ENCODE measurements around the gene SDR42E2. TPM values are rescaled to one million over a fixed set of nuclear protein-coding genes. Genes with fewer than 3 reads are reported as not detected.

Gene SDR42E2
- polyA plus RNA-seq, 3 donors: 0.16 to 0.23 TPM; not detected in 1

- H3K4me1 ChIP-seq (ENCODE audit: control insufficient read depth in 1 of 2, insufficient read depth in 2 of 2, low read length in 2 of 2): no peaks in the 10 kb centered on the region
- no peak for DNase-seq
- no peak overlapping the region for H3K27ac ChIP-seq (ENCODE audit: low read depth in 1 of 2, low read length in 2 of 2)
- no peaks in the 10 kb centered on the region for H3K36me3 Mint-ChIP-seq
- H3K4me3 Mint-ChIP-seq: no peak overlapping the region
- H3K9me3 Mint-ChIP-seq: no peaks in the 10 kb centered on the region
- no peaks in the 10 kb centered on the region for H3K9me3 ChIP-seq (replicated peaks in 1 of 2; ENCODE audit: control insufficient read depth in 1 of 2, insufficient read depth in 1 of 2, low read length in 2 of 2)
- no peaks in the 10 kb centered on the region for H3K36me3 ChIP-seq (replicated peaks in 1 of 2; ENCODE audit: control insufficient read depth in 1 of 2, insufficient read depth in 2 of 2, low read length in 2 of 2)
- no peaks in the 10 kb centered on the region for H4K20me1 ChIP-seq (ENCODE audit: insufficient read depth, low read length)
- H3K79me2 ChIP-seq (ENCODE audit: insufficient read depth, low read length): no peaks in the 10 kb centered on the region
- H3K4me1 Mint-ChIP-seq: no peaks in the 10 kb centered on the region
- H3K27me3 ChIP-seq (ENCODE audit: control insufficient read depth in 2 of 2, insufficient read depth in 2 of 2, low read length in 2 of 2): no peaks in the 10 kb centered on the region
- no peak overlapping the region for H3K4me3 ChIP-seq (replicated peaks in 1 of 3; ENCODE audit: low read depth in 2 of 3, low read length in 3 of 3)
- 93% methylated on average over 10 of the region's 11 CpGs for WGBS (ENCODE audit: insufficient coverage)
- H3K9ac ChIP-seq (ENCODE audit: insufficient read depth, low read length, poor library complexity, severe bottlenecking): no peak overlapping the region
- H3K4me2 ChIP-seq (replicated peaks; ENCODE audit: extremely low read depth, low read length, poor library complexity, severe bottlenecking): no peak overlapping the region
- intact Hi-C loops (cut with micrococcal nuclease): no loop called here
- H3K27me3 Mint-ChIP-seq (ENCODE audit: low read depth in 3 of 3): peaks cover 6 to 9% (median 8%) of the 10 kb centered on the region in 3 donors
- TF ChIP-seq CTCF (IDR thresholded peaks at IDR 0.05): no peak
- no peak overlapping the region for H2AFZ ChIP-seq (ENCODE audit: insufficient read depth, low read depth, low read length, poor library complexity, severe bottlenecking)
- H3K27ac Mint-ChIP-seq: no peak overlapping the region
Measured at GRCh38 chr16:22181426-22181825, 19.1 kb downstream of the SDR42E2 start.

GRCh38 chr16:22181843-22182242, 19.5 kb downstream of the SDR42E2 start:
- no peak overlapping the region for H3K9ac ChIP-seq (ENCODE audit: insufficient read depth, low read length, poor library complexity, severe bottlenecking)
- H3K36me3 ChIP-seq (replicated peaks in 1 of 2; ENCODE audit: control insufficient read depth in 1 of 2, insufficient read depth in 2 of 2, low read length in 2 of 2): no peaks in the 10 kb centered on the region

More at GRCh38 chr16:22181843-22182242, 19.5 kb downstream of the SDR42E2 start:
- H4K20me1 ChIP-seq (ENCODE audit: insufficient read depth, low read length): no peaks in the 10 kb centered on the region
- no peak overlapping the region for H3K4me2 ChIP-seq (replicated peaks; ENCODE audit: extremely low read depth, low read length, poor library complexity, severe bottlenecking)
- TF ChIP-seq CTCF (IDR thresholded peaks at IDR 0.05): no peak
- no peaks in the 10 kb centered on the region for H3K9me3 ChIP-seq (replicated peaks in 1 of 2; ENCODE audit: control insufficient read depth in 1 of 2, insufficient read depth in 1 of 2, low read length in 2 of 2)
- H3K4me3 ChIP-seq (replicated peaks in 1 of 3; ENCODE audit: low read depth in 2 of 3, low read length in 3 of 3): no peak overlapping the region
- no peaks in the 10 kb centered on the region for H3K9me3 Mint-ChIP-seq
- no peaks in the 10 kb centered on the region for H3K4me1 Mint-ChIP-seq
- H3K36me3 Mint-ChIP-seq: no peaks in the 10 kb centered on the region
- H3K27me3 ChIP-seq (ENCODE audit: control insufficient read depth in 2 of 2, insufficient read depth in 2 of 2, low read length in 2 of 2): no peaks in the 10 kb centered on the region
- H2AFZ ChIP-seq (ENCODE audit: insufficient read depth, low read depth, low read length, poor library complexity, severe bottlenecking): no peak overlapping the region
- intact Hi-C loops (cut with micrococcal nuclease): no loop called here
- no peak overlapping the region for H3K4me3 Mint-ChIP-seq
- peaks cover 6 to 9% (median 8%) of the 10 kb centered on the region in 3 donors for H3K27me3 Mint-ChIP-seq (ENCODE audit: low read depth in 3 of 3)
- DNase-seq: no peak
- H3K27ac ChIP-seq (ENCODE audit: low read depth in 1 of 2, low read length in 2 of 2): no peak overlapping the region
- no peaks in the 10 kb centered on the region for H3K4me1 ChIP-seq (ENCODE audit: control insufficient read depth in 1 of 2, insufficient read depth in 2 of 2, low read length in 2 of 2)
- 100% methylated on average over 3 of the region's 7 CpGs for WGBS (ENCODE audit: insufficient coverage)
- H3K79me2 ChIP-seq (ENCODE audit: insufficient read depth, low read length): no peaks in the 10 kb centered on the region
- H3K27ac Mint-ChIP-seq: peak overlapping the region in 1 of 7 donors; percentile 66
